Activated CD4-positive, alpha-beta T cell treated with anti-CD3 and anti-CD28 coated beads for 24 hours (primary cell): ENCODE data around the gene ZNF280D.
"Not testable (repeated sequence)": the region's sequence is repeated elsewhere in the genome, so short reads cannot be mapped to it uniquely, and the experiment has no call there.

Source experiments
- DNase-seq, 2 donors: peaks; one replicate each; pipeline ENCODE4 v3.0.0-alpha.2; 2020; ENCODE audit warnings: low read depth in 2 of 2

Gene ZNF280D

GRCh38 chr15:56715220-56715619, 18.1 kb downstream of the ZNF280D start:
- DNase-seq: no peak

- DNase-seq: not testable (repeated sequence)
These were observed 23.8 kb downstream of the ZNF280D start for GRCh38 chr15:56709502-56709901.

- DNase-seq: no peak
These were observed 33.6 kb downstream of the ZNF280D start for GRCh38 chr15:56699743-56700142.

- no peak for DNase-seq
These were observed 35.0 kb downstream of the ZNF280D start for GRCh38 chr15:56698270-56698669.

- DNase-seq: no peak
These were observed 39.5 kb downstream of the ZNF280D start for GRCh38 chr15:56693761-56694160.

- DNase-seq: no peak
These were observed 42.6 kb downstream of the ZNF280D start for GRCh38 chr15:56690733-56691132.

- no peak for DNase-seq
These were observed 49.4 kb downstream of the ZNF280D start for GRCh38 chr15:56683908-56684307.

- DNase-seq: no peak
These were observed 52.2 kb downstream of the ZNF280D start for GRCh38 chr15:56681113-56681512.

GRCh38 chr15:56679225-56679624, 54.1 kb downstream of the ZNF280D start:
- no peak for DNase-seq

GRCh38 chr15:56678571-56678970, 54.7 kb downstream of the ZNF280D start:
- no peak for DNase-seq

- no peak for DNase-seq
These were observed 56.0 kb downstream of the ZNF280D start for GRCh38 chr15:56677271-56677670.

GRCh38 chr15:56675930-56676329, 57.4 kb downstream of the ZNF280D start:
- DNase-seq: no peak

- DNase-seq: no peak
These were observed 58.5 kb downstream of the ZNF280D start for GRCh38 chr15:56674857-56675256.

- DNase-seq: no peak
These were observed 60.6 kb downstream of the ZNF280D start for GRCh38 chr15:56672721-56673120.

GRCh38 chr15:56667517-56667916, 65.8 kb downstream of the ZNF280D start:
- no peak for DNase-seq

GRCh38 chr15:56660943-56661342, 72.4 kb downstream of the ZNF280D start:
- DNase-seq: no peak

- DNase-seq: no peak
These were observed 74.1 kb downstream of the ZNF280D start for GRCh38 chr15:56659197-56659596.

- no peak for DNase-seq
These were observed 78.7 kb downstream of the ZNF280D start for GRCh38 chr15:56654624-56655023.

- no peak for DNase-seq
These were observed 79.1 kb downstream of the ZNF280D start for GRCh38 chr15:56654216-56654615.

GRCh38 chr15:56653787-56654186, 79.5 kb downstream of the ZNF280D start:
- no peak for DNase-seq

GRCh38 chr15:56653107-56653506, 80.2 kb downstream of the ZNF280D start:
- DNase-seq: no peak

GRCh38 chr15:56648311-56648710, 85.0 kb downstream of the ZNF280D start:
- DNase-seq: no peak

- no peak for DNase-seq
These were observed 92.8 kb downstream of the ZNF280D start for GRCh38 chr15:56640549-56640948.

- no peak for DNase-seq
These were observed 93.2 kb downstream of the ZNF280D start for GRCh38 chr15:56640127-56640526.

GRCh38 chr15:56639631-56640030, 93.7 kb downstream of the ZNF280D start:
- DNase-seq: no peak
